Transverse colon (tissue), 4 donors: ENCODE measurements around the gene ELK4. TPM values are rescaled to one million over a fixed set of nuclear protein-coding genes. Genes with fewer than 3 reads are reported as not detected.

Experiments used
- DNase-seq: peaks from one replicate; pipeline ENCODE4 v3.0.0-alpha.2; 2019
- H3K27ac ChIP-seq, 4 donors: fragments of 200-600 bp; sonication (generic); 2 replicates each; pipeline ENCODE4 v1.5.1; 2016 to 2018; ENCODE audit warnings: inconsistent platforms in 4 of 4
- H3K27me3 ChIP-seq: fragments of 200-600 bp; sonication (generic); 2 replicates; pipeline ENCODE4 v1.5.1; 2017; ENCODE audit warnings: inconsistent platforms
- H3K36me3 ChIP-seq, 4 donors: fragments of 200-600 bp; sonication (generic); 2 replicates each; pipeline ENCODE4 v1.5.1; 2017 to 2019; ENCODE audit warnings: inconsistent platforms in 4 of 4
- H3K4me1 ChIP-seq, 4 donors: fragments of 200-600 bp; sonication (generic); 2 replicates each; pipeline ENCODE4 v1.5.1; 2017 to 2020; ENCODE audit warnings: inconsistent platforms in 4 of 4
- H3K4me3 ChIP-seq, 4 donors: fragments of 200-600 bp; sonication (generic); 1 replicate in 1 of 4; 2 replicates in 3 of 4; pipeline versions ENCODE4 v1.5.1 to v1.6.1; 2017 to 2019; ENCODE audit warnings: inconsistent platforms in 4 of 4
- H3K9me3 ChIP-seq, 2 donors: fragments of 200-600 bp; sonication (generic); 2 replicates each; pipeline ENCODE4 v1.5.1; 2017 to 2019; ENCODE audit warnings: inconsistent platforms in 2 of 2
- CTCF ChIP-seq, 5 experiments: fragments of 200-600 bp in 3 of 5; fragments of 450-650 bp in 2 of 5; sonication (generic) in 3 of 5; IDR thresholded peaks; 1 replicate in 2 of 5; 2 replicates in 3 of 5; pipeline ENCODE4 v1.5.1; 2016 to 2017; ENCODE audit warnings: antibody characterized with exemption in 5 of 5, inconsistent platforms in 3 of 5, mild to moderate bottlenecking in 2 of 5, moderate library complexity in 1 of 5
- EP300 ChIP-seq: sonication (generic); formaldehyde crosslinking; IDR thresholded peaks from one replicate; pipeline ENCODE4 v1.6.1; 2017; ENCODE audit warnings: antibody characterized with exemption, low read depth
- POLR2A ChIP-seq: fragments of 450-650 bp; IDR thresholded peaks from one replicate; pipeline ENCODE4 v1.6.1; 2016; ENCODE audit warnings: antibody characterized with exemption, mild to moderate bottlenecking, moderate library complexity
- POLR2AphosphoS5 ChIP-seq, 3 donors: sonication (generic); formaldehyde crosslinking; IDR thresholded peaks; one replicate each; pipeline ENCODE4 v1.6.1; 2016; ENCODE audit warnings: antibody characterized with exemption in 3 of 3
- WGBS, 2 donors: methylation state at CpG; one replicate each; pipeline ENCODE4 v1.1.5; 2018; ENCODE audit warnings: low coverage in 1 of 2; 5-methylcytosine and 5-hydroxymethylcytosine counted together
- in situ Hi-C, 4 donors: fragments of 200-750 bp; cut with MboI; loops; one replicate each; pipeline versions ENCODE4 v1.15.0 to v1.15.1; 2017; ENCODE audit warnings: low sequenced_read_pairs in 3 of 4, low pct_ligation_motif_present in 1 of 4, low pct_unique_long_range_greater_than_20kb in 1 of 4
- intact Hi-C: fragments of 100-400 bp; cut with DNase I; formaldehyde crosslinking; loops from one replicate; pipeline ENCODE4 v1.15.1; 2023; ENCODE audit warnings: low total_unique reads
- total RNA-seq, 4 donors: library from RNA; depleted of rRNA; stranded (reverse); fragments of >200 nt; gene quantifications; one replicate each; pipeline ENCODE4 v1.1.0, GENCODE V29; 2016

The ELK4 gene
- total RNA-seq, 4 donors from 2014 or later, result 16.0 to 24.1 (median 19.7) TPM

DNA sequence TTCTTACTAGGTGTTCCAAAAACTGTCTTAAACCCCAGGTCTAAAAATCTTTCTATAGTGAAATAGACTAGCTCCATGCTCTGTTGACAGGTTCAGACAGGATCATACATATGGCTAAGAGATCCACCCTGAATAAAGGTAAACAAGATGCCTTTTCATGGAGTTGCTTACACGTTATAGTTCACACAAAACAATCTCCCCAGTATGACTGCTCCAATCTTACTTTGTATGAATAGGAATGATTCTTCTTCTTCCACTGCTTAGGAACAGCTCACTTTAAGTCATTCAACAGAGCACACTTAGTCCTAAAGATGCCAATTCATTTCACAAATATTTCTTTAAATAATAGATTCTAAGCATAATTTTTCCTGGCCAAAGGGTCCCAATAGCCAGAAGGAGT, 16.0 kb downstream of the ELK4 start:
- no peak for DNase-seq
- intact Hi-C loops, result no loop called here
- no peak overlapping the region for H3K4me3 ChIP-seq
- TF ChIP-seq CTCF (IDR thresholded peaks at IDR 0.05) (no peak), EP300 (no peak), POLR2A (no peak), POLR2AphosphoS5 (IDR thresholded peaks at IDR 0.05) (no peak)
- H3K4me1 ChIP-seq, result peaks cover 0 to 12% (median 3%) of the 10 kb centered on the region in 4 donors
- WGBS, 2 donors, result 30 to 58% methylated on average over 1 of the region's 1 CpG
- peak overlapping the region in 2 of 4 donors; percentile 10 to 39 for H3K27ac ChIP-seq
- H3K27me3 ChIP-seq, result no peaks in the 10 kb centered on the region
- H3K9me3 ChIP-seq, result no peaks in the 10 kb centered on the region
- peaks cover 0 to 73% (median 24%) of the 10 kb centered on the region in 4 donors for H3K36me3 ChIP-seq
- in situ Hi-C loops, result no loop called here

- intact Hi-C loops, result no loop called here
- Histone ChIP-seq H3K27ac (no peak overlapping the region), H3K36me3 (peaks cover 0 to 57% (median 15%) of the 10 kb centered on the region in 4 donors), H3K4me3 (no peak overlapping the region), H3K27me3 (no peaks in the 10 kb centered on the region), H3K4me1 (peaks cover 0 to 22% (median 7%) of the 10 kb centered on the region in 4 donors), H3K9me3 (no peaks in the 10 kb centered on the region)
- WGBS, 2 donors, result 43% methylated on average over 2 of the region's 2 CpGs; no CpG with 5 or more reads in 1 of the 2 donors
- no peak for DNase-seq
- in situ Hi-C loops, result no loop called here
- TF ChIP-seq EP300 (no peak), POLR2A (no peak), POLR2AphosphoS5 (IDR thresholded peaks at IDR 0.05) (no peak), CTCF (IDR thresholded peaks at IDR 0.05) (no peak)
Observed at GRCh38 chr1:205613854-205614412, 17.9 kb downstream of the ELK4 start.

DNA sequence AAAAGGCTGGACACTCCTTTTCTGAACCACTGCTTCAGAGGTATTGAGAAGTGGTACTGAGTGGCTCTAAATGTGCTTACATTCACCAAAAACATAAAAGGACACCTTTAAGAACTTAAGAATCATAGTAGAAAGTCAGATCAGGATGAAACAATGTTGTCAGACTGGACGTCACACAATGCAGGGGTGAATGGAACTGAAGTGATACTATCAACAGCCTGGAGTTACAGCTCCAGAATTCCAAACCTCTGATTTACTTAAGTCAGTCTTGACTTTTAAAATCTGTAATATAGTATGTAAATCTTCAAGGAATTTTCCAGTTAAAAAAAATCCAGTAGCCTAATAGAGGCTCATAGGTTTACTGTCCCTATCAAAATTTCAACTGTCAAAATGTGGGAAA, 19.3 kb downstream of the ELK4 start:
- Histone ChIP-seq H3K4me1 (peaks cover 0 to 22% (median 6%) of the 10 kb centered on the region in 4 donors), H3K36me3 (peaks cover 0 to 43% (median 9%) of the 10 kb centered on the region in 4 donors), H3K27me3 (no peaks in the 10 kb centered on the region), H3K9me3 (no peaks in the 10 kb centered on the region), H3K4me3 (no peak overlapping the region), H3K27ac (no peak overlapping the region)
- WGBS, 2 donors, result 89 to 97% methylated on average over 1 of the region's 1 CpG
- TF ChIP-seq POLR2AphosphoS5 (IDR thresholded peaks at IDR 0.05) (no peak), POLR2A (no peak), EP300 (no peak), CTCF (IDR thresholded peaks at IDR 0.05) (no peak)
- no peak for DNase-seq
- in situ Hi-C loops, result no loop called here
- intact Hi-C loops, result no loop called here

DNA sequence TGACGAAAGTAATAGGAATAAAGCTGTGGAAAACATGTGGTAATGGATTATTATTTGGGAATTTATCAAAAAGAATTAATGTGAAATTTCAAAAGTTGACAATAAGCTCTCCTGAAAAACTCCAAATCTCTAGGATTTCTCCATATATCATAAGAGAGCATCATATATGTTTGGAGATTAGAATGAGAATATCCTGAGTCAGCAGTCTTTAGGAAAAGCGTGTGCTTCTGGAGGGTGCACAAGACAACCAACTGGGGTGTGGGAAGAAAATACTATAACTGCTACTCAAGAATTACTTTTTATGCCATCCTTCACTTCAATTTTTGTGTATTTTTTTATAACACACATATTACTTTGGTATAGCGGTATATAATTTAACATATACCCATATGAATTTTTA, 19.7 kb downstream of the ELK4 start:
- H3K4me3 ChIP-seq, result no peak overlapping the region

More for the DNA sequence above, 19.7 kb downstream of the ELK4 start:
- Histone ChIP-seq H3K27me3 (no peaks in the 10 kb centered on the region), H3K9me3 (no peaks in the 10 kb centered on the region), H3K4me1 (peaks cover 0 to 22% (median 6%) of the 10 kb centered on the region in 4 donors), H3K36me3 (peaks cover 0 to 39% (median 7%) of the 10 kb centered on the region in 4 donors), H3K27ac (no peak overlapping the region)
- intact Hi-C loops (no loop called here), in situ Hi-C loops (no loop called here)
- TF ChIP-seq POLR2AphosphoS5 (IDR thresholded peaks at IDR 0.05) (no peak), CTCF (IDR thresholded peaks at IDR 0.05) (no peak), EP300 (no peak), POLR2A (no peak)
- DNase-seq, result no peak
- 88 to 100% methylated on average over 3 of the region's 3 CpGs for WGBS, 2 donors
